ENCODE results near the gene LEKR1.
"Not testable (repeated sequence)": the region's sequence is repeated elsewhere in the genome, so short reads cannot be mapped to it uniquely, and the experiment has no call there.

Gene LEKR1

DNA sequence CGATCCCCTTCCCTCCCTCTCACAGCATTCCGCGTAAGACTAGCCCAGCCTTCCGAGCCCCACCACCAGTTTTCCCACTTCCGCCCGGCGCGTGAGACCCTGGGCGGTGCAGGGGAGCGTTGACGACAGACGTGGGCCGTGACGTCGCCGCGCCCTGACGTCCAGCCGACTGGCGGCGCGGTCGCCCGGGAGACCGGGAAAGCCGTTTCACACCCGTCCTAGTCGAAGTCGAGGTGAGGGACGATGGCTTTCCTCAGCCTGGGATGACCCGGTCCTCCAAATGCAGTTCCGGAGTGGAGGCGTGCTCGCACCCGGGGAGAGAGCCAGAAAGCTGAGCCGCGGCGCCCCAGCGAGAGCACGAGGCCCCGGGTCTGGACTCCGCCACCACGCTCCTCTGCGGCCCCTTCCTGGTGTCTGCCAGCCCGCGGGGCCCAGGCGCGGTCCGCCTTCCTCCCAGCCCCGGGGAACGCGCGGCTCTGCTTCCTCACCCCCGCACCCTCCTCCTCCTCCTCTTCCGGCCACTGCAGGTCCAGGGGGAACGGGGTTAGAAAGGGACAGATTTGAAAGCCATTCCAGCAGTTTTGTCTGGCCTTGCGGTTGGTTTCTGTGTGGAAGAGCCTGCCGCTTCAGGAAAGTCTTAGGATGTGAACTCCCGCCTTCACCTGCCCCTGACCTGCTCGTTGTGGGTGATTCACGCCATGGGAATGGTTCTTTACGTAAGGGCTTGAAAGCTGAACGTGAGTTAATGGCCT lies at the start of gene LEKR1:
TSS of gene LEKR1 (plus strand) at position 210 of the 752 bp plus-strand sequence. CDS start 2,977 bp downstream, outside the sequence.
- DNase-seq, result peak; percentile 80

DNA sequence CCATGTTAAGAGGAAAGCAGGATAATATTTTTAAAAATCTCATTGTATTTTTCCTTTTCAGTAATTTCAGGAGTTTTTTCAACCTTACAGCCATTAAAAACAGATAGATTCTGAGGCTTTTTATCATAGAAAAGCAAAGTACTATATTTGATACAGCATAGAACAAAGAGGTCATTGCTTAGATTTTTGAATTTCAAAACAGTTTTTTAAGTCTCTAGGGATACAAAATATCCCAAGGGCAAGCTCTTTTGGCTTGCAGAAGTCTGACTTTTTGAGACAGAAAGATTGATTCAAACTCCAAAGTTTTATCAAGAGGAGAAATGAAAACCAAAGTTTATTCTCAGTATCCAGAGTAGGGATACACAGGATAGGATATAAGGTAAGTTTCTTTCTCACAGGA lies 49.3 kb upstream of the LEKR1 start:
- no peak for DNase-seq

DNA sequence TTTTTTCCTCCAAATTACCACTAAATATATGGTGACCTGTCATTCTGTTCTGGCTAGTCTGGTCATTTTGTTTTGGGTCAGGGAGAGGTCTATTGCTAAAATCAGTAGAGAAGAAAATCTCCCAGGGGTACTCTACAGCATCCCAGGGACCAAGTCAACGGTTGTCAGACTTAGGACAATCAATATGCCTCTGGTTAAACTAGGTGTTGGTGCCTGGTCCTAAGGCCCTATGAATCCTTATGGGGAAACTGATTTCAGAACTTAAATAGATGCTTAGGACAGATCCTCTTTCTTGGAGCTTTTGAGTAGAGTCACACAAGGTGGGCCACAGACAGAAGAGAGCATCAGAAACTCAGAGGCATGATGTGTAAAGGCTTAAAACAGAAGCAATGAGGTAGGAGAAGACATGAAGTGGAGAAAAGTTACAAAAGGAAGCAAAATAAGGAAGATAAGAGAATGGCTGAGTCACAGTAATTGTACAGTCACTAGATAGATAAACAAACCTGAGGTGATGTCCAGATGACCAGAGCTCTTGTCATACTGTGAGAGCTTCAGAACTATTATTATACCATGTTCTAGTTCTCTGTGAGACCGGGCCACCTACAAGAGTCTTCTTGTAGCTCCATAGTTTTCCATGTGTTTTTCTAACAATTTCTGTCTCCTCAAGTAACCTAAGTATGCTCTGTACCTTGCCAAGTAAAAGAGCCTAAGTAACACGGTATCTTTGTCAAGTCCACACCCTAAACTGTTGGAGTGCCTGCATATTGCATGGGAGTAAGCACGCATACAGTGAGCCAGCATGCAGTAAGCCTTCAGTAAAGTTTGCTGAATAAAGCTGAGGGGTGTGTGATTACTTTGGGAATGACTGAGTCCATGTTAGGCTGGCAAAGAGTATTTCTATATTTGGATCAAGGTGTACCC lies 44.6 kb upstream of the LEKR1 start:
- DNase-seq, result no peak

DNA sequence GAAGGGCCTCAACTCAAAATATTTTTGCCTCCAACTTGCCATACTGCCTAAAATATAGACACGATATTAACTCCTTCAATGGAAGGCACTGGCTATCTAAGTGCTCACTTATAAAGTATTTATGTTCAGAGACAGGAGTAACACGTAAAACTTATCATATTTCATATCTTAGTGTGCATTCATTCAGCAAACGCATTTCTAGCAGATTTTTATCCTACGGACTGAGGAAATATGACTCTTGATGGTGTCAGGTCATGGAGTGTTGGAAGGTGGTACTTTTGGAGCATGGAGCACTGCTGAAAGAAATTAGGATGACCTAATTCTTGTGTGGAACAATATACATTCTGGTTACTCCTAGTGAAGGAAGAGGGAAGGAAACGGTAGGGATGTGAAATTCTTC lies 43.8 kb upstream of the LEKR1 start:
- DNase-seq, result no peak

DNA sequence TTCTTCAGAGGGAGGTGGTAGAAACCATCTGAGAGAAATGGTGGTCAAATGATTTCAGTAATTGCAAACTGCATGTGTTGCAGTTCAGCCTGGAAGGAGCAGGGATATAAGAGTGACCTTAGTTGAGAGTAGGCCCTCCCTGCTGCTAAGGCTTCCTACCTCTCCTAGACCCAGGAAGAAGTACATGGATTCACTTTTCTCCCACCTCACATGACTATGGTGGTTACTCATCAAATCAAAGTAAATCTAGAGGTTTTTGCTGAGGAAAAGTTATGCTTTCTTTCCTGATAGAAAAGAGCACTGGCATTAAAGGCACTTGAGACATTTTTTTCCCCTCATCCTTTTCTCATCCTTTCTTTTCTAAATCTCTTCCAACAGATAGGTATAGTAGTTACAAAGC lies 43.2 kb upstream of the LEKR1 start:
- DNase-seq, result no peak

DNA sequence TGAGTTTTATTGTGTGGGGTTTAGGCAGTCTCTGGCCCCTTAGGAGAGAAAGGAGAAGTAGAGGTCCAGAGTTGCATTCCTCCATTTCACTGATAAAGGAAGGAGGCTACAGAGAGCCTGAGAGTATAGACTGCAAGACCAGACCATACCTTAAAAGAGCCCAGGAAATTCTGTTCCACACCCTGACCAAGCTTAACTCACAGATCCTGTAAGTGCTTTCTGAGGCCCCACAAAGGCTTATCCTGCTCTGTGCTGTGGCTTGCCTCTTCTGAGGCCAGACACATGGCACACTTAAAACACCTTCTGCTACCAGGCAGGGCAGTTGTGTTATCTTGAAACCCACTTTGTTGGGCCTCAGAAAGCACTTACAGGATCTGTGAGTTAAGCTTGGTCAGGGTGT lies 39.2 kb upstream of the LEKR1 start:
- DNase-seq, result no peak

DNA sequence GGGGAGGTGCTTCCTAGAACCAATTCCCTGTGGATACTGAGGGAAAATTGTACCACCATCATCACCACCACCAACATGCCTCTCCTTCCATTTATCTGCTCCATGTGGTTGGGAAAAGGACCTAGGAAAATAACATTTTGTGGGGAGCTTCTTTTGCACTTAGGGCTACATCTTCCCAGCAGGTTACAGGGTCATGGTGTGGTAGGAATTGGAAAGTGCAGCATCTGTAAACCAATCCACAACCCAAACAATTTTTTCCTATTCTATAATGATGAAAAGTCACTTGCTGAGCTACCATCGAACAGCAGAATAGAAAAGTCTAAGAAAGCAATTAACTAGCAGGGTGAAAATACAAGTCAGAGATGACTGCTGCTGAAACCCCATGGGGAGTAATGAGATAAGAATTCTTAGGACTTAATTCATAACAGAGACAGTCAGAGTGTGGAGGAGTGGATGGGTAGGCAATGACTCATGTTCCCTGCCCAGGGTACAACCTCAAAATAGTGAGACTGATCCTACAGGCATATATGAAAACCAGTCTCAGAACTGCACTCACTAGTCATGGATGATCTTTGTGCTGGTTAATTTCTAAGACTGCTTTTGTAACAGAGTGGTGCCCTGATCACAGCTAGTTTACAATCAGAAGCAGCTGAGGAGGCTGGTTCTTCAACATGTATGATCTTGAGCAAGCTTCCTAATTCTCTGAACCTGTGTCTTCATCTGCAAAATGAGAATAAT lies 38.1 kb upstream of the LEKR1 start:
- DNase-seq, result no peak

DNA sequence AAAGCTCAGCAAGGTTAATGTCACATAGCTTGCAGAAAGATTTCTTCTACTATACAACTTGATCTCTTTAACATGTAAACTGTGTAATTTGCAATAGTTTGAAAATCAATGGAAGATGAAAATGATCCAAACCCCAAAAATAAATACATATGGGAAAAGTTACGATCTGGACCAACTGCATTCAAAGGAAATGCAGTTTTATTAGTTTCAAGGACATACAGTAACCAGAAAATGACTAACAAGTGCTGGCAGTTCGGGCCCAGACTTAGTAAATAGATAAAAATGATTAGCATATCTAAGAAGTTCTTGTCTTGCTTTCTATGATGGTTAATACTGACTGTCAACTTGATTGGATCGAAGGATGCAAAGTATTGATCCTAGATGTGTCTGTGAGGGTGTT lies 37.3 kb upstream of the LEKR1 start:
- DNase-seq, result no peak

DNA sequence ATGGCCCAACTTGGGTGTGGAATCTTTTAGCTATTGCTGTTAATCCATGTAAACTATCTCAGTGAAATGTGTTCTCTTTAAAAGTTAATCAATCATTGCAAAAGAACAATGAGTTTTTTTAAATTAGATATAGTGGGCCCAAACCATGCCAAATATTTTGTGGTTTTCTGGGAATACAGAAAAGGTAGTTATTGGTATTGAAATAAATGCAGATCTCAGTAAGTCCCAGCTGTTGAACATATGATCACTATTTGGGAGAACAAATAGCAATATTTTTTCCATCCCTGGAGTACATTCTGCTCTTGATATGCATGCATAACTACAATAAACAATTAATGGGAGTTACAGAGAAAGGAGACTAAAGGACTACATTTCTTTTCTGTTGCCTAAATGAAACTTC lies 36.0 kb upstream of the LEKR1 start:
- DNase-seq, result no peak

DNA sequence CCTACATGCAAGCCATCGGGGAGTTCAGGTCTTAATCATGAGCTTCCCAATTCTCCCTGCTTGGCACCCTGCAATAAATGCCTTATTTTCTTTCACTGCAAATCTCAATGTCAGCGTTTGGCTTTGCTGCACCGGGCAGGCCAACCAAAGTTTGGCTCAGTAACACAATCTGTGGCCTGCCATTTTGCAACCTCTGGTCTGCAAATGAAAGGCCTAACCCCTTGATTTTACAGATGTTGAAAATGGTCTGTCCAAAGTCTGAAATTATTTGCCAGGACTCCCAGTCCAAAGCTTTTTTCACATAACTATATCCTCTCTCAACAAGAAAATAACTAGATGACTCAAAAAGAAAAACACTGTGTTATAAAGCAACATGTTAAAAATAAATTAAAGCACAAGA lies 34.0 kb upstream of the LEKR1 start:
- no peak for DNase-seq

DNA sequence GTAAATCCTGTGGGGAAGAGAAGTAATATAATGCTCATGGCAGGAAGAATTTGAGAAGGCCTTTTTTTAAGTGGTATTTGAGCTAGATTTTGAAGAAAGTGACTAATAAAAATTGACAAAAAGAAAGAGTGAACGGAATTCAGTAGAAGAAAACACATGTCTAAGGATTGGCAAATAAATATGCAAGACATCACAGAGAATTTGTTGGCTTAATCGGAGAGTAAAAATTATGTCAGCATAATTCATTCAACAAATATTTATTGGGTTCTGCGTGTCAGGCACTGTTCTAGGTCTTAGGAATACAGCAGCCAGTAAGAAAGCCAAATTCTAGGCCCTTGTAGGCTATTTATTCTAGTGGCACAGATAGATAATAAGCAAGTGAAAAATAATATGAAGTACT lies 33.6 kb upstream of the LEKR1 start:
- DNase-seq, result no peak

DNA sequence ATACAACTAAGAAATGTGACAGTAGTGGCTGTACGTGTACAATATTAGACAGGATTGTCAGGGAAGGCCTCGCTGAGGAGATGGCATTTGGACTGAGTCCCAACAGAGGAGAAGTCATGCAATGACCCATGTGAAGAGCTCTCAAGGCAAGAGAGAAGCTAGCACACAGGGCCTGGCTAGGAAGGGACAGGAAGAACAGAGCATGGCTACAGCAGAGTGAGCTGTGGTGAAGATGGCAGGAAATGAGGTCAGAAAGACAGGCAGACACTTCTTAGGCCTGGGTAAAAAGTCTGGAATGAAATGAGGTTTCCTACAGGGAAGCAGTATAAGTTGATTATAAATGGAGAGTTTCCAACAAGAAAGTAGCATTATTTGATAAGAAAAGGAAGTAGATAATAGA lies 33.2 kb upstream of the LEKR1 start:
- no peak for DNase-seq

DNA sequence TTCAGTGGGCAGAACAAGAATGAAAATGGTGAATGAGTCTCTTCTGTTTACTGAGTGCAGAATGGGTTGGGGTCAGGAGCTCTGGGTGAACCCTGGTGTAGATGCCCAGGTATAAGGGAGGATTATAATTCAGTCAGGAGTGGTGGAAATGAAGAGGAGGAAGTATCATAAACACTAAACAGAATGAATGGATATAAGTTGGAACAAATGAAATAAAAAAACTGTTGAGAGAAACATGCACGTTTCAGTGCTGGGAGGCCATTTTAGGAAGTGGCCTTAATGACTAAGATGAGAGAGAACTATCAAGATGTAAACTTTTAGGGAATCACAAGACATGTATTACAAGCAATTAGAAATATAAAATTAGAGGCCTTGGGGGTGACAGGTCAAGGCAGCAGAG lies 32.8 kb upstream of the LEKR1 start:
- no peak for DNase-seq

DNA sequence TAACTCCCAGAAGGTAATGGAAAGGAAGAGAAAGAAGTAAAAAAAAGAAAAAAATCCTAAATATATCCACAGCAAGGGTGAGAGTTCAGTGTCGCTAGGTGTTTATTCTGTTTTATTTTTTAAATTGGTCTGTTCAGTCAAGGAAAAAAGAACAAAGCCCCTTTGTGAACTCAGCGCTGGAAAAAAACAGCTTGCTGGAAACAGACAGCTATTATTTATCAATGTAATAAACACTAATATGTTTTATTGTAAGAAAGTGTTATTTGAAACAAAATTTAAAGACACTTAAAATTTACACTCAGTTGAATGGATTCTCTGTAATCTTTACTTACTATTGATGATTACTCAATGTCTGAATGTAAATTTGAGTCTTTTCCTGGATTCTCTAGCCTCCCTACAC lies 32.3 kb upstream of the LEKR1 start:
- no peak for DNase-seq

DNA sequence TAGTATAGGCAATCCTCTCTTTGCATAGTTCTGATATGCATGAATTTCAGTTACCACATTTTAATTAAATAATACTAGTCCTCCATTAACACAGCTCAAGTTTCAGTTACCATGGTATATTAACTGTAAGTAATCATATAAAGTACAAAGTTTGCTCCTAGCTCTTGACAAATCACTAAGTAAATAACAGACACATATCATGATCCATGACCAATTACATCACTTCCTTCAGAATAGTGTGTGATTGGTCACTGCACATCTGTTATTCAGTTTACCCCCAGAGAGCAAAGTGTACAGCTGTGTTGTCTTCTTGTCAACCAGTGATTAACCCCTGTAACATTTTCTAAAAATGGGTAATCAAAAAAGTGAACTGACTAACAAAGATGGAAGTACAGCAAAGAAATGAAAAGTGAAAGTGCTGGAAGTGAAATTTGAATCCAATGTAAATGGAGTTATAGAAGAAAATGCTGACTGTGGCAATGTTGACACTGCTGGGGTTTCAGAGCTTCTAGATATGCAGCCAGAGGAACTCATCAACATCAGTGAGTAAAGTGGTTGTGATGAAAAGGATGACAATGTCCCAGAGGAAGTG lies 30.2 kb upstream of the LEKR1 start:
- no peak for DNase-seq

DNA sequence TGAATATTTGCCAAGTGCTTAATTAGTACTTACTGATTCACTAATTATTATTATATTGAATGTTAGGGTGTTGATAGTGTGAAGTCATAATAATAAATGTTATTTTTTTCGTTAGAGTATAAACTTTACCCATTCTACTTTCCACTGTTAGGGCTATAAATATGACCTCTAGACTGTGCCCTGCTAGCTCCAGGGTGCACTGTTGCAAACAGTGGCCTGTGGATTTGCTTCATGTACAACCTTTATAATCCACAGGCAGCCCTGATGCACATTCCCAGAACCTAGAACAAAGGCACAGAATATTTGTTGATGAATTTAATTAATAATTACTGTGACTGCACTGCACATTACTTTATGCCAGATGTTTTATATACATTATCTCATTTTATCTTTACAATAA lies 28.8 kb upstream of the LEKR1 start:
- DNase-seq, result no peak

DNA sequence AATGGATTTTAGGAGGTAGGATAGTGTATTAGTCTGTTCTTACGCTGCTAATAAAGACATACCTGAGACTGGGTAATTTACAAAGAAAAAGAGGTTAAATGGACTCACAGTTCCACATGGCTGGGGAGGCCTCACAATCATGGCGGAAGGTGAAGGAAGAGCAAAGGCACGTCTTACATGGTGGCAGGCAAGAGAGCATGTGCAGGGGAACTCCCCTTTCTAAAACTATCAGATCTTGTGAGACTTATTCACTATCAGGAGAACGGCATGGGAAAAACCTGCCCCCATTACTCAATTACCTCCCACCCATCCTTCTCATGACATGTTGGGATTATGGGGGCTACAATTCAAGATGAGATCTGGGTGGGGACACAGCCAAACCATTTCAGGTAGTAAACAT lies 25.9 kb upstream of the LEKR1 start:
- not testable (repeated sequence) for DNase-seq

DNA sequence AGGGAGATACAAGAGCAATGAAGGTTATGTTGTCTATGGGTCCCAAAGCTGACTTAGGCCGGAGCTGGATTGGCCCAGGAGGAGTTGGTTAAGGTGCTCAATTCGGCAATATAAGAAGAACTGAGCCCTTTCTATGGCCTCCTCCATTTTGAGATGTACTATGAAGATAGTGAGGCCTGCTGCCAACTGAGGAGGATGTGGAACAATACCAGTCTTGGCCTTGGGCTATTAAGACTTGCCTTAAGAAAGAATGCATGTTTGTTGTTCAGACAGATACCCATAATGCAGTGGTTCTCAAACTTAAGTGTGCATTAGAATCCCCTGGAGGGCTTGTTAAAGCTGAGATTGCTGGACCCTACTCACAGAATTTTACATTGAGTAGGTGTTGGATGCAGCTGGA lies 24.4 kb upstream of the LEKR1 start:
- DNase-seq, result no peak

DNA sequence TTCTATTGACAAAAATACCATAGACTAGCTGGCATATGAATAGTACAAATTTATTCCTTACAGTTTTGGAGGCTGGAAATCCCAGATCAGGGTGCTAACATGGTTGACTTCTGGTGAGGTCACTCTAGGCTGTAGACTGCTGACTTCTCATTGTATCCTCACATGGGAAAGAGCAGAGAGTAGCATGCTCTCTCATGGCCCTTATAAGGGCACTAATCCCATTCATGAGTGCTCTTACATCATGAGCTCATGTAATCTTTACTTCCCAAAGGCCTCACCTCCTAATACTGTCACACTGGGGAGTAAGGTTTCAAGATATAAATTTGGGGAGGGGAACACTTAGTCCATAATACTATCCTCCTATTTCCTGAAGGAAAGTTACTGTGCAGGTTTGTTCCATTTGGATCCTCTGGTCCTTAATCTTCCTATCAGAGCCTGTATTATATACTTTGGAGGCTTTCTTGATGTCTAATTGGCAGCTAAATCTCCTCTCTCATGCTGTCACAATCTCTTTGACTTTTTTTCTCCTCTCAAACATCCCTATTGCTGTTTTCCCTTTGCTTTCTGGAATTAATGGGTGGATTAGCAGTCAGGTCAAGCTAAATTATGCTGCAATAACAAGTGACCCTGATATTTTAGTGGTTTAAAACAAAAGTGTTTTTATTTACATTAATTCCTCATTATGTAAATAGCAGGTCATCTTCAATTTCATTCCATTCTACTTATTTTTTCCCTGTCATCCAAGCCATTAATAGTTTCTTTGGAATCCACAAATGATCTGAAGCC lies 23.1 kb upstream of the LEKR1 start:
- DNase-seq, result no peak

DNA sequence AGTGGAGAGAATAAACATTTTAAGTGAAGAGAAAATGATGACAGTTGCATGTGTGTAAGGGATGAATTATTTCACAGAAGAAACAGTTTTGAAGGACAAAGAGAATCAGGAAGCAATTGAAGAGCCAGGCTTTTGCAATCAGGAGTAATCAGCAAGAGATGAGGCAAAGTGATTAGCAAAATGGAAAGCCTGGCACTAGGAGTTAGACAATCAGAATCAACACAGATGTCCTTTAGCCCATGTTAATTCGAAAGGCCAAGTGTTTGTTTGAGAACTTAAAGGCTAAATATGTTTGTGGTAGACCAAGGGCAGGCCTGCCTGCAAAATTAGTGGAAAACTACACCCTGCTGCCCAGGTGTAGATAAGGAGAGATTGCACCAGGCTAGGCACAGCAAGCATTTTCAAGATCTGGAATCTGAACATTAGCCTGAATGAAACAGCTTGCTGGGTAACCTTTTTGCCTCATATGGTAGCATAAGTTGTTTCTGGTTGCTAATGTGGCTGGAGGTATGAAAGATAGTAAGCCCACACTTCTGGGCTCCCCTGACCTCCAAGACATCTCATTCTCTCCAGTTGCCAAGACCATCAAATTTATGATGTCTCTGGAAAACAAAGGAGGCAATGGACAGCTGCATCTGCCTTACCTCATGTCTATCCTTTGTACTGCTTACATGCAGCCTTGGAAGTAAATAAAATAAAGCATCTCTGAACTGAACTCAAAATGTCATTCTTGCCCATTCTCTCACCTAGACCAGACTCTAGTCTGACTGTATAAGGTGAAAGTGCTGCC lies 22.0 kb upstream of the LEKR1 start:
- no peak for DNase-seq

DNA sequence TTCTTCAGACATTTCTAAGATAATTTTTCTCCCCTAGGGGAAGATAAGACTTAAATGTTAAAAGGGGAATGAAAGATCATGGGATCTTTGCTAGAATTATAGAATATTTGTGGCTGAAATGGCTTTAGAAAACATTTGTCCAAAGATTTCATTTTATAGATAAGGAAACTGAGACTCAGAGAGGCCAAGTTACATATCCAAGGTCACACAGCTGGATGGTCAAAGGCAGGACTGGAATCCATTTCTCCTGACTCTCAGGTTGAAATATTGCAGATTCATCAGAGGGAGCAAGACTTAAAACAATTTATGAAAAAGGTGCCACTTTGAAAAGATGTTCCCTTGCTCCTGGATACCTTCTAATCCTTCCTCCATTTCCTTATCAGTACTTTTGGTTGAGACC lies 19.5 kb upstream of the LEKR1 start:
- DNase-seq, result no peak

DNA sequence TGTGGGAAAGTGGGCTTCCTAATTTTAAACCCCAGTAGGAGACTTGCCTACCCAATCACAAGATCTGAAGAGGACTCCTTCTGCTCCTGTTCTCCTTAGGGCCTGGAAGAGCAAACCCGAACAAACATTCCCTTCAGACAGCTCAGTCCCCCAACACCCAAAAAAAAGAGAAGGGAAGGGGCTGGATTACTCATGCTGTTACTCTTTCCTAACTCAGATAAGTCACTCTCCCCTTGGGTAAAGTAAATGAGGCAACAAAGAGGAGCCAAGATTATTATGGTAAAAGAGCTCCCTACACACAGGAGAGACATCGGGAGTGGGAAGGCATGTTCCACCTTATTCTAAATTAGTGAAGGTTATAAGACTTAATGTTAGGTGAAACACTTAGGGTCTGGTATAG lies 18.1 kb upstream of the LEKR1 start:
- no peak for DNase-seq
